KOPT-K1 (cell line): Measurements from ENCODE around the gene SUSD4.

Experiments
- H3K27ac ChIP-seq: fragments of 200-600 bp; sonication (generic); 2 replicates; pipeline ENCODE4 v1.5.1; 2016; ENCODE audit warnings: antibody characterized with exemption, mild to moderate bottlenecking, low read depth, low read length; ENCODE audit not compliant: poor library complexity, severe bottlenecking
- H3K36me3 ChIP-seq: fragments of 200-600 bp; sonication (generic); 2 replicates; pipeline ENCODE4 v1.5.1; 2017; ENCODE audit warnings: antibody characterized with exemption, mild to moderate bottlenecking, low read length, moderate library complexity; ENCODE audit not compliant: insufficient read depth
- H3K9me3 ChIP-seq: fragments of 200-600 bp; sonication (generic); 2 replicates; pipeline ENCODE4 v1.5.1; 2017; ENCODE audit warnings: antibody characterized with exemption, low read length, mild to moderate bottlenecking; ENCODE audit not compliant: insufficient read depth, poor library complexity, severe bottlenecking

The SUSD4 gene

DNA sequence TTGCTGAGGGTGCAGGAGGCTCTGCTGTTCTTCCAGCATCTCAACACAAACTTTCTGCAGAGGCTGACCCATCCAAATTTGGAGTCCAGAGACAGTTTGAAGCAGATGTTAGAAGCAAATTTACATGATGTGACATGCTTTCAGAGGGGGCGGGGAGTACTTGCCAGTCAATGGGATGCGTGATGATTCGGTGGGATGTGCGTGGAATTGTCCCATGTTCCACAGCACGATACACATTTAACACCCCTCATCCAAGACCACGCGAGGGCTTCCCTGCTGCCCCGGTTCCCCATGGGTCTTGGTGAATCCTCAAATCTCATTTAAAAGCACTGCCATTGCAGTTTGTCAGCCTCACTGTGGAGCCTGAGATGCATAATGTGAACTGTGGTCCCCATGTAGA, 142.3 kb downstream of the SUSD4 start:
- Histone ChIP-seq H3K36me3 (no peaks in the 10 kb centered on the region), H3K27ac (no peak overlapping the region), H3K9me3 (peaks cover 21% of the 10 kb centered on the region)

- Histone ChIP-seq H3K27ac (no peak overlapping the region), H3K36me3 (no peaks in the 10 kb centered on the region), H3K9me3 (peaks cover 21% of the 10 kb centered on the region)
These were observed 143.9 kb downstream of the SUSD4 start for GRCh38 chr1:223219846-223220610.

- Histone ChIP-seq H3K27ac (no peak overlapping the region), H3K9me3 (peaks cover 21% of the 10 kb centered on the region), H3K36me3 (no peaks in the 10 kb centered on the region)
These were observed 144.7 kb downstream of the SUSD4 start for GRCh38 chr1:223219318-223219635.

DNA sequence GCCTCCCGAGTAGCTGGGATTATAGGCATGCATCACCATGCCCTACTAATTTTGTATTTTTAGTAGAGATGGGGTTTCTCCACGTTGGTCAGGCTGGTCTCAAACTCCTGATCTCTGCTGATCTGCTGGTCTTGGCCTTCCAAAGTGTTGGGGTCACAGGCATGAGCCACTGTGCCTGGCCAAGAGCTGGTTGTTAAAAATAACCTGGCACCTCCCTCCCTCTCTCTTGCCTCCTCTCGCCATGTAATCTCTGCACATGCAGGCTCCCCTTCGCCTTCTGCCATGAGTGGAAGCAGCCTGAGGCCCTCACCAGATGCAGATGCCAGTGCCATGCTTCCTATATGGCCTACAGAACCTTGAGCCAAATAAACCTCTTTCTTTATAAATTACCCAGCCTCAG, 146.2 kb downstream of the SUSD4 start:
- Histone ChIP-seq H3K27ac (no peak overlapping the region), H3K9me3 (peaks cover 21% of the 10 kb centered on the region), H3K36me3 (no peaks in the 10 kb centered on the region)

- Histone ChIP-seq H3K36me3 (no peaks in the 10 kb centered on the region), H3K9me3 (peaks cover 21% of the 10 kb centered on the region), H3K27ac (no peak overlapping the region)
These were observed 147.3 kb downstream of the SUSD4 start for GRCh38 chr1:223216531-223217205.

GRCh38 chr1:223216074-223216473, 147.9 kb downstream of the SUSD4 start:
- H3K27ac ChIP-seq = no peak overlapping the region
- peaks cover 21% of the 10 kb centered on the region for H3K9me3 ChIP-seq
- H3K36me3 ChIP-seq = no peaks in the 10 kb centered on the region

DNA sequence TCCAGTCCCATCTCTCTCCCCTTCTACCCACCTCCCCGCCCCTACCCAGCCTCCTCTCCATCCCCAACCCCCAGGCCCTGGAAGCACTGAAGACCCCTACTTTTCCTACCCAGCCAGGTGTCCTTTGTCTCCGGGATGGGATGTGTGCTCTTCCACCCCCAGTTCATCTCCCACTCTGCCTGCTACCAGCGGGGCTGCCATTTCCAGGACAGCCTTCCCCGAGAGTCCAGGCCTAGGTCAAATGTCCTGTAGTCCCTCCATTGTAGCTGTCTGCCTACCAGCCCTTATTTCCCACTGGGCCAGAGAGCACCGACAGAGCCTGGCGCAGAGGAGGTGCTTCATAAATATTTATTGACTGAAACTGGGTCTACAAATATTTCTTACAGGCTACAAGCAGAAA, 148.9 kb downstream of the SUSD4 start:
- no peaks in the 10 kb centered on the region for H3K36me3 ChIP-seq

DNA sequence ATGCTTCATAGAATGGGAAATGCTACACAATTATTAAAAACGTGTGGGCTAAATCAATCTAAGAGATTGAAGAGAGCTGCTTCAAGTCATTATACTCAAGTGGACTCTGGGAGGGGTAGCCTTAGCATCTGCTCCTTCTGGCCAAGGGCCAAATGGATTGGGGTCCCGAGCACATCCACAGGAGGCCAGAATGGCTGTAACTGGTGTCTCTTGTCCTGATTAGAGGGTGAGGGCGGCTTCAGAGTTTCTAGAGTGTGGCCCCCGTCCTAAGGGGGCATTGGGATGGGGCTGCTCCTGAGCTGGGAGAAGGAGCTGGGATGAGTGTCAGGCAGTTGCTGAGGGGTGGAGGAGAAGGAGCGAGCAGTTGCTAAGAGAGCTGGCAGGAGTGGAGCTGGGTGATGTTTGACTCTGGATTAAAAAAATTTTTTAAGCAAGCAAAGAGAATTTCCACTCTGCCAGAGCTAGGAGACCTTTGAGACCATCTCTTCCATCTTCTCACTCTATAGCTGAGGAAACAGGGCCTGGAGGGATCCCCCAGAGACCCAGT, 149.6 kb downstream of the SUSD4 start:
- Histone ChIP-seq H3K9me3 (peaks cover 16% of the 10 kb centered on the region), H3K36me3 (no peaks in the 10 kb centered on the region), H3K27ac (no peak overlapping the region)

More for the DNA sequence above, 148.9 kb downstream of the SUSD4 start:
- H3K27ac ChIP-seq = no peak overlapping the region
- H3K9me3 ChIP-seq = peaks cover 21% of the 10 kb centered on the region

- no peak overlapping the region for H3K27ac ChIP-seq
- H3K36me3 ChIP-seq = no peaks in the 10 kb centered on the region
- no peaks in the 10 kb centered on the region for H3K9me3 ChIP-seq
These were observed 151.5 kb downstream of the SUSD4 start for GRCh38 chr1:223212441-223212840.

DNA sequence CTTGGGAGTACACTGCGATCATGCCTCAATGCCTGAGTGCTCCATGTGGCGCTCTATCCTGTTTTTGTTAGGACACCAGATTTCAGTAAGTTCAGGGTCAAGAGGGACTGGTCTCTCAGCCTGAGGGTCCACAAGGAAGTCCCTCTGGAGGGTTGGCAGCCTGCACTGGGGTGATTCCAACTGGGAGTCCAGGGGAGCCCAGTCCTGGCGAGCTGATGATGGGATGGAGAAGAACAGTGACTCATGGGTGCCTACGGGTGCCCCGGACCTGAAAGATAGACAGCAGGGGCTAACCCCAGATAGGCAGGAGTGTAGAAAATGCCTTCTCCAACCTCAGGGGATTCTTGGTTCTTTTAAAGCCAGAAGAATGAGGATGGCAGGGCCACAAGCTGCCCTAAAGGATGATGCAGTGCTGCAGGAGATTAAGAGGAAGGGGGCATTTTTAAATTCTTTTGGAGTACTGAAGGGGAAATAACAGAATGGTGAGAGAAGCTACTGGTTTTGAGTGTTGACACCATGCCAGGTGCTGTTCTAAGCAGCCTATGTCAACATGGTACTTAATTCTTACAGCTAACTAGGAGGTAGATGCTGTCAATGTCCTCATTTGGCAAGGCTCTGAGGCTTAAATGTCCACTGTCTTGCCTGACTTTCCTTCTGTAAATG, 152.5 kb downstream of the SUSD4 start:
- no peak overlapping the region for H3K27ac ChIP-seq

DNA sequence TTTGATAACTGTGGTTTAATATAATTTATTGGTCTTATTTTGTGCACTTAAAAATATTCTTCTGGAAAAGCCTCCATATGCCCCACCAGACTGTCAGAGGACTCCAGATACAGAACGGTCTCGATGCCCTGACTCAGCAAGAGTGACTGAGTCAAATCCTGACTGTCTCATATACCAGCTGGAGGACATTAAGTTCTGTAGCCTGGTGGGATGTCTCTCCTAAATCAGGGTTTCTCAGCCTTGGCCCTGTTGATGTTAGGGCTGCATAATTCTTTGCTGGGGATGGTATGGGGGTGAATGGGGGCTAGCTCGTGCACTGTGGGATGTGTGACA, 153.2 kb downstream of the SUSD4 start:
- H3K36me3 ChIP-seq = no peaks in the 10 kb centered on the region
- no peaks in the 10 kb centered on the region for H3K9me3 ChIP-seq
- H3K27ac ChIP-seq = no peak overlapping the region

More for the DNA sequence above, 152.5 kb downstream of the SUSD4 start:
- H3K36me3 ChIP-seq = no peaks in the 10 kb centered on the region
- H3K9me3 ChIP-seq = no peaks in the 10 kb centered on the region

- Histone ChIP-seq H3K27ac (no peak overlapping the region), H3K36me3 (no peaks in the 10 kb centered on the region), H3K9me3 (no peaks in the 10 kb centered on the region)
These were observed 153.8 kb downstream of the SUSD4 start for GRCh38 chr1:223209992-223210787.

DNA sequence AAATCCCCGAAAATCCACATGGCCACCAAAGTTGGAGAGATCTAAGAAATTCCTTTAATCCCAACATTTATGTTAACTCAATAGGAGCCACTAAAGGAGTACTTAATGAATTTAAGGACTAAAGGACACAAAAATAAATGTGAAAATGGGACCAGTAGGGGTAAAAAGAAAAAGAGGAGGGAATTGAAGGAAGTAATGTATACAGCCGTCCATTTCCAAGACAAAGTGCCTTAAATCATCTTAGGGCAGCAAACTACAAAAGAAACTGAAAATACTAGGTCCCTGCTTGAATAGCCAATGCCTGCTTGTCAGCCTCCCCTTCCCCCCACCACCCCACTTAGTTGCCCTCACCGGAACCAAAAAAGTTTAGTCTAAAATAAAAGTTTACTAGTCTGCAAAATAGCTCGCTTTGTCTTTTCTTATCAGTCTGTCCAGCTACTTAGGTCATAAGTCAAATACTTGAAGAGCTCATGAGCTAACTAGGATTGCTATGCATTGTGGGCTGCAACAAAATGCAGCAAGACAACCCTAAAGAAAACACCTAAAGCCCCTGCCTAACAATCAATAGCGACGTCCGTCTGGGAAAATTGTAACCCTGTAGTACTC, 154.6 kb downstream of the SUSD4 start:
- H3K27ac ChIP-seq = no peak overlapping the region
- no peaks in the 10 kb centered on the region for H3K36me3 ChIP-seq
- H3K9me3 ChIP-seq = no peaks in the 10 kb centered on the region

DNA sequence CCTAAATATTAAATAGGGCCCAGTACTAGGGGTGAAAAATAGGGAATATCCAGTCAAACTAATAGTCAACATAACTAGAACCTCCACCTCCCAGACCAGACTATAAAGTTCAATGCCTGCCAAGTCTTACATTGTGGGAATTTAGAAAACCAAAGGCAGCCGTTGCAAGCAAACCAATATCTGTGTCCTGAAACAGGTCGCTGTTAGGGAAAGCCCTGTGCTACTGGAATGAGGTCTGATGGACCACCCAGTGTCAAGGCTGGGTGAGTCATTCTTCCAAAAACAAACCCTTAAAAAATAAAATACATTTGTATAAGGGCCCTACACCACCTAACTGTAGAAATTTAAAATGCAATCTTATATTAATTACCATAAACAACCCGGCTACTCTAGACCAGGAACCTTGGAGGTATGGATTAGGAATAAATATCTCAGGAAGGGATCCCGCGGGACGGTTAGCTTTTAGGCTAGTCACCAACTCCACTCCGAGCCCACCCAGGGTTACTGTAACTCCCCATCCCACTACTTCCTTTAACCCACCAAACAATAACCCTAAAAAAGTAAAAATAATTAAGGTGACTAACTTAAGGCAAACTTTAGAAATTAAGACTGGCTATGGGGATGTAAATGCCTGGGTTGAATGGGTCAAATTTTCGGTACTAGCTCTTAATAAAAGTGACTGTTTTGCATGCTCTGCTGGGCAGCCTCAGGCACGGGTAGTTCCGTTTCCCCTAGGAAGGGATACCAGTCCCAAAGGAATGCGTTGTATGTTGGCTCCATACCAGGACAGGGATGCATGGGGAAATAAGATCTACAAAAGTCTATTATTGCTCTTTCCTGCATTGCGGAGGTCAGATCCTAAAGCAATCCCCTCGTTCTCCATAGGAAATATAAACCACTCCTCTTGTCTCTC, 155.6 kb downstream of the SUSD4 start:
- no peaks in the 10 kb centered on the region for H3K9me3 ChIP-seq
- H3K27ac ChIP-seq = no peak overlapping the region
- H3K36me3 ChIP-seq = no peaks in the 10 kb centered on the region
